Measurements from ENCODE around the gene ZNRD2.
"Not testable (repeated sequence)": the region's sequence is repeated elsewhere in the genome, so short reads cannot be mapped to it uniquely, and the experiment has no call there.

ZNRD2 gene, protein sequence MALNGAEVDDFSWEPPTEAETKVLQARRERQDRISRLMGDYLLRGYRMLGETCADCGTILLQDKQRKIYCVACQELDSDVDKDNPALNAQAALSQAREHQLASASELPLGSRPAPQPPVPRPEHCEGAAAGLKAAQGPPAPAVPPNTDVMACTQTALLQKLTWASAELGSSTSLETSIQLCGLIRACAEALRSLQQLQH

DNA sequence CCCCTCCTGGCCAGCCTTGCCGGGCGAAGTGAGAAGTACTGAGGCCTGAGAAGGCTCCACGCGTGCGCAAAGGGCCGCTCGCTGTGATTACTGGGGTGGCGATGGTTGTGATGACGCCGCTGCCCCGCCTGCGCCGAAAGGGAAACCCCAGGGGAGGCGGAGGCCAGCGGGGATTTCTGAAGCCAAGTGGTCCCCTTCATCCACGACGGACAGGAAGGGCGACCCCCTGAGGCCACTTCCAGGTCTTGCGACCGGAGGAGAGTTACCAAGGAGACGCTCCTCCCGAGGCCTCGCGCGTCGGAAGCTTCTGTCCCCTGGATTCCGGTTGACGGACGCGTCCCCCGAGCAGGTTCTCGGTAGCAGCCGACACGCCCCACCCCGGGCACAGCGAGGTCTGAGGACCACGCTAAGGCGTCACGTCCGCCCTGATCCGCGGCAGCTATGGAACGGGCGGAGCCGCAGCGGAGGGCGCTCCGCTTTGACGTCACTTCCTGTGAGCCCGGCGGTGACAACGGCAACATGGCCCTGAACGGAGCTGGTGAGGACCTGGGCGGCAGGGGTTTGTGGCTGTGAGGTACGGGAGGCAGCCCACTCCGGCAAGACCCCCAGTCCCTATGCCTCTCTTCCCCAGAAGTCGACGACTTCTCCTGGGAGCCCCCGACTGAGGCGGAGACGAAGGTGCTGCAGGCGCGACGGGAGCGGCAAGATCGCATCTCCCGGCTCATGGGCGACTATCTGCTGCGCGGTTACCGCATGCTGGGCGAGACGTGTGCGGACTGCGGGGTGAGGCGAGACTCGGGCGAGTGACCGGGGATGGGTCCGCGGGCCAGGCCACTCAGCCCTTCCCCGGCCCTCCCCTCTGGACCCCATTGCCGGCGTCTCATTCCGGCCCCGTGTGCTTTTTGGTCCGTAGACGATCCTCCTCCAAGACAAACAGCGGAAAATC, at the start of gene ZNRD2:
Gene ZNRD2 (plus strand): TSS at position 505 of the 946 bp plus-strand sequence. CDS start 15 bp downstream, at position 520.
- peak; percentile 98 for DNase-seq (ENCODE audit: low read depth)

DNA sequence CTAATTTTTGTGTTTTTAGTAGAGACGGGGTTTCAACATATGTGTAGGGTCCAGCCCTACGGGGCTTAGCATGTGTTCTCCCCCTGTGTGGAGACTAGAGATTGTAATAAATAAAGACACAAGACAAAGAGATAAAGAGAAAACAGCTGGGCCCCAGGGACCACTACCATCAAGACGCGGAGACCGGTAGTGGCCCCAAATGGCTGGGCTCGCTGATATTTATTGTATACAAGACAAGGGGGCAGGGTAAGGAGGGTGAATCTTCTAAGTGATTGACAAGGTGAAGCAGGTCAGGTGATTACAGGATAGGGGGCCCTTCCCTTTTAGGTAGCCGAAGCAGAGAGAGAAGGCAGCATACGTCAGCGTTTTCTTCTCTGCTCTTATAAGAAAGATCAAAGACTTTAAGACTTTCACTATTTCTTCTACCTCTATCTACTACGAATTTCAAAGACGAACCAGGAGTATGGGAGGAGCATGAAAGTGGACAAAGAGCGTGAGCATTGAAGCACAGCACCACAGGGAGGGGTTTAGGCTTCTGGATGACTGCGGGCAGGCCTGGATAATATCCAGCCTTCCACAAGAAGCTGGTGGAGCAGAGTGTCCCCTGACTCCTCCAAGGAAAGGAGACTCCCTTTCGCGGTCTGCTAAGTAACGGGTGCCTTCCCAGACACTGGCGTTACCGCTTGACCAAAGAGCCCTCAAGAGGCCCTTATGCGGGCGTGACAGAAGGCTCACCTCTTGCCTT, 48.3 kb upstream of the ZNRD2 start:
- DNase-seq (ENCODE audit: low read depth), result peak; percentile 92

DNA sequence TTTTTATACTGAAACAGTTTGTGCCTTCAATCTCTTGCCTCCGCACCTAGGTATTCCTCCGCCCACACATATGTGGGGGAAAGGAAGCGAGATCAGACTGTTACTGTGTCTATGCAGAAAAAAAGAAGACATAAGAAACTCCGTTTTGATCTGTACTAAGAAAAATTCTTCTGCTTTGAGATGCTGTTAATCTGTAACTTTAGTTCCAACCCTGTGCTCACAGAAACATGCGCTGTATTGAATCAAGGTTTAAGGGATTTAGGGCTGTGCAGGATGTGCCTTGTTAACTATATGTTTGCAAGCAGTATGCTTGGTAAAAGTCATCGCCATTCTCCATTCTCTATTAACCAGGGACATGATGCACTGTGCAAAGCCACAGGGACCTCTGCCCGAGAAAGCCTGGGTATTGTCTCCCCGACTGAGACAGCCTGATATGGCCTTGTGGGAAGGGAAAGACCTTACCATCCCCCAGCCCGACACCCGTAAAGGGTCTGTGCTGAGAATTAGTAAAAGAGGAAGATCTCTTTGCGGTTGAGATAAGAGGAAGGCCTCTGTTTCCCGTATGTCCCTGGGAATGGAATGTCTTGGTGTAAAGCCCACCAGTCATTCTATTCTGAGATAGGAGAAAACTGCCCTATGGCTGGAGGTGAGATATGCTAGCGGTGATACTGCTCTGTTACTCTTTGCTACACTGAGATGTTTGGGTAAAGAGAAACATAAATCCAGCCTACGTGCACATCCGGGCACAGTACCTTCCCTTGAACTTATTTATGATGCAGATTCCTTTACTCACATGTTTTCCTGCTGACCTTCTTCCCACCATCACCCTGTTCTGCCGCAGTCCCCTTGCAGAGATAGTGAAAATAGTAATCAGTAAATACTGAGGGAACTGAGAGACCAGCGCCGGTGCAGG, 47.3 kb upstream of the ZNRD2 start:
- DNase-seq (ENCODE audit: low read depth), result peak; percentile 95

DNA sequence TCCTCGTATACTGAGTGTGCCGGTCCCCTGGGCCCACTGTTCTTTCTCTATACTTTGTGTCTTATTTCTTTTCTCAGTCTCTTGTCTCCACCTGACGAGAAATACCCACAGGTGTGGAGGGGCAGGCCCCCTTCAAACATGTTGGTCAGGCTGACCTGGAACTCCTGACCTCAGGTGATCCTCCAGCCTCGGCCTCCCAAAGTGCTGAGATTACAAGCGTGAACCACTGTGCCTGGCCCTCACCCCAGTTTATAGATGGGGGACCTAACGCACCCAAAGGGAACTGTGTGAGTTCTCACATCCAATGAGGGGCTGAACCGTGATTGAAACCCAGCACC, 46.7 kb upstream of the ZNRD2 start:
- DNase-seq (ENCODE audit: low read depth), result not testable (repeated sequence)

DNA sequence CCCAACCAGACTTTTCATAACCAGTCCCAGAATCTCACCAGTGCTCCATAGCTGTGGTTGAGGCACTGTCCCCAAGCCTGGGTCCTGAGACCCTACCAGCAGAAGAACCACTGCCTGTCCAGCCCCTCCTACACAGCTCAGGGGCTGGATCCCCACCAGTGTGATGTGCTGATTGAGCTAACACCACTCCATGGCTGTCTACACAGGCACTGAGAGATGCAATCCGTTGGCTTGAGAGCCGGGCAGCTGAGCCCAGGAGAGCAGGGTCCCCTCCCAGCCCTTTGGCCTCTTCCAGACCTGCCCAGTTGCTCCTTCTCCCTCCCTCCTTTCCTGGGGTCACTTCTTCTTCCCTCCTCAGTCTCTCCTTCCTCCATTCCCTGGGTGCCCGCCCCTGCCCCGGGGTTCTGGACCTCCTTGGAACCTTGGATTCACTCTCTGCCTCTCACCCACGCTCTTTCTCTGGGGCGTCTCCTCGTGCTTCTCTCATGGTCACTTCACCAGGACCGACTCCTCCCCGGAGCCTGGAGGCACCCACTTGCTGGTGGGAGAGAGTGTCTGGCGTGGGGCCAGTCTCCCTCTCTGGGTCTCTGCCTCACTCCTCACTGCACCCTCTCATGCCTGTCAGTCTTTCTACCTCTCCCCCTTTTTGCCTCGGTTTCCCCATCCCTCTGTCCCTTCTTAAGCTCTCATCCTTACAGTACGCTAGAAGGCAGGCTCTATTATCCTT, 46.1 kb upstream of the ZNRD2 start:
- DNase-seq (ENCODE audit: low read depth), result peak; percentile 79

DNA sequence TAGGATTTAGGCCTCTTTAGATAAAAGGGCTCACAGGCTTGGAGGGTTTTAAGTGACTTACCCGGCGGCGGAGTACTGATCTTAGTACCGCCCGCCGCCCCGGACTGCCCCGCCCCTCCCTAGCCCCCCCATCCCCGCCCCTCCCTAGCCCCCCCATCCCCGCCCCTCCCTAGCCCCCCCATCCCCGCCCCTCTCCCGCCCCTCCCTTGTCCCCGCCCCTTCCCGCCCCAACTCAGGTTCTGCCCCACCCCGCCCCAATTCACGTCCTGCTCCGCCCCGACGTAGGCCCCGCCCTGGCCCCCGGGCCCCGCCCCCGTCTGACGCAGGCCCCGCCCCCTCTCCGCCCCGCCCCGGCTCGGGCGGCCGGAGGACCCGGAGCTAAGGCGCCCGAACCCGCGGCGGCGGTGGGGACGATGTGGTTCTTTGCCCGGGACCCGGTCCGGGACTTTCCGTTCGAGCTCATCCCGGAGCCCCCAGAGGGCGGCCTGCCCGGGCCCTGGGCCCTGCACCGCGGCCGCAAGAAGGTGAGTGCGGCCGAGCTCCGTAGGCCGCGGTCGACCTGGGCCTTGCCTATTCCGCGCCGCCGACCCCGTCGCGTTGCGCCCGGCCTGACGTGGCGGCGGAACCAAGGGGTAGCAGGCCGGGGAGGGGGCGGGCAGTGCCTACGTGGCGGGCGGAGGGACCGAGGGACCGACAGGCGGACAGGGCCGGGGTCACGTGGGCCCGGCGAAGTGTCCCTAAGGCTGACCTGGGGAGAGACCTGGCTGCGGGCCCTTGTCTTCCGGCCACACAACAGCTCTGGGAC, 45.3 kb upstream of the ZNRD2 start, which contains the start of gene SCYL1:
Gene SCYL1 (plus strand): TSS at position 343 of the 805 bp plus-strand sequence. CDS start 71 bp downstream, at position 414.
- no peak for DNase-seq (ENCODE audit: low read depth)

DNA sequence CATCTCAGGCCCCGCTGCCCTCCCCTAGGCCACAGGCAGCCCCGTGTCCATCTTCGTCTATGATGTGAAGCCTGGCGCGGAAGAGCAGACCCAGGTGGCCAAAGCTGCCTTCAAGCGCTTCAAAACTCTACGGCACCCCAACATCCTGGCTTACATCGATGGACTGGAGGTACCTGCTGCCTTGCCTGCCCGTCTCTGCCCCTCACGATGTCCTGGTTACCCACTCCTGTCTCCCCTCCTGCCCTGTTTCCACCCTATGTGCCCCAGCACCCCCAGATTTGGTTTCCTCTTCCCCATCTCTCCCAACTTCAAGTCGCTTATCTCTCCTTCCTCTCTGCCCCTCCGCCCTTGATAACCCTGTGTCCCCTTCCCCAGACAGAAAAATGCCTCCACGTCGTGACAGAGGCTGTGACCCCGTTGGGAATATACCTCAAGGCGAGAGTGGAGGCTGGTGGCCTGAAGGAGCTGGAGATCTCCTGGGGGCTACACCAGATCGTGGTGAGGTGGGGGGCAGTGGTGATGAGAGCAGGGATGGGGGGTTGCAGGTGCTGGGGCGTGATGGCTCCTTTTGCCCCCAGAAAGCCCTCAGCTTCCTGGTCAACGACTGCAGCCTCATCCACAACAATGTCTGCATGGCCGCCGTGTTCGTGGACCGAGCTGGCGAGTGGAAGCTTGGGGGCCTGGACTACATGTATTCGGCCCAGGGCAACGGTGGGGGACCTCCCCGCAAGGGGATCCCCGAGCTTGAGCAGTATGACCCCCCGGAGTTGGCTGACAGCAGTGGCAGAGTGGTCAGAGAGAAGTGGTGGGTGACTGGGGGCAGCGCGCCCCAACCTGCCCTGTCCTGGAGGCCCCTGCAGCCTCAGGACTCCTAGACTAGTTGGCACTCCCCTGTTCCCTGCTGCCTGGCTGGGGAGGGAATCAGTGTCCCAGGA, 44.5 kb upstream of the ZNRD2 start:
- DNase-seq (ENCODE audit: low read depth), result no peak

DNA sequence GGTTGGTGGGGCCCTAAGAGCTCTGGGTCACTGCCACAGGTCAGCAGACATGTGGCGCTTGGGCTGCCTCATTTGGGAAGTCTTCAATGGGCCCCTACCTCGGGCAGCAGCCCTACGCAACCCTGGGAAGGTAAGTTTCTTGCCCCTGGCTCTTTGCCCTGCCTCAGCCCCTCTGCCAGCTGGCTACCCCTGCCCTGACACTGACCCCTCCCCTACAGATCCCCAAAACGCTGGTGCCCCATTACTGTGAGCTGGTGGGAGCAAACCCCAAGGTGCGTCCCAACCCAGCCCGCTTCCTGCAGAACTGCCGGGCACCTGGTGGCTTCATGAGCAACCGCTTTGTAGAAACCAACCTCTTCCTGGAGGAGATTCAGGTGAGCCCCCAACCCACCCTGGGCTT, 43.5 kb upstream of the ZNRD2 start:
- no peak for DNase-seq (ENCODE audit: low read depth)

DNA sequence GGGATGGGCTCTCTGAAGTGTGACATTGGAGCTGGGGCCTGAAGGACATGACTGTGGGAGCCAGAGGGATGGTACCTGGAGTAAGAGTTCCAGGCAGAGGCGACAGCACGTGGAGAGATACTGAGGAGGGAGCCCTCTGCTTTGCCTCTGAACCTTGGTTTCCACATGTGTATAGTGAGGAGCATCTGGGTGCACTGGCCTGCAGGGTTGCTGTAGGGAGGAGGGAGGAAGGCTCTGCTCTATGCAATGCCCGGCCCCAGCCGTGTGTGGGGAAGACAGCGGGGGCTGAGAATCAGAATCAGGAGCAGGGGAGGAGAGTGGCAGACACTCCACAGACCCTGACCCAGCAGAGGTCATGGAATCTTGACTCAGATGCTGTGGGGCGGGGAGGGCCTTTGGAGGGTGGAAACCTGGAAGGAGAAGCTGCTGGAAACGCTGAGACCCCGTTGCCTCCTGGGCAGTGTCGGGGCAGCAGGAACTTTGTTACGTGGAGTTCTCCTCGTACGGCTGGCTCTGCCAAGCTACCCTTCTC, 41.4 kb upstream of the ZNRD2 start:
- DNase-seq (ENCODE audit: low read depth), result no peak

DNA sequence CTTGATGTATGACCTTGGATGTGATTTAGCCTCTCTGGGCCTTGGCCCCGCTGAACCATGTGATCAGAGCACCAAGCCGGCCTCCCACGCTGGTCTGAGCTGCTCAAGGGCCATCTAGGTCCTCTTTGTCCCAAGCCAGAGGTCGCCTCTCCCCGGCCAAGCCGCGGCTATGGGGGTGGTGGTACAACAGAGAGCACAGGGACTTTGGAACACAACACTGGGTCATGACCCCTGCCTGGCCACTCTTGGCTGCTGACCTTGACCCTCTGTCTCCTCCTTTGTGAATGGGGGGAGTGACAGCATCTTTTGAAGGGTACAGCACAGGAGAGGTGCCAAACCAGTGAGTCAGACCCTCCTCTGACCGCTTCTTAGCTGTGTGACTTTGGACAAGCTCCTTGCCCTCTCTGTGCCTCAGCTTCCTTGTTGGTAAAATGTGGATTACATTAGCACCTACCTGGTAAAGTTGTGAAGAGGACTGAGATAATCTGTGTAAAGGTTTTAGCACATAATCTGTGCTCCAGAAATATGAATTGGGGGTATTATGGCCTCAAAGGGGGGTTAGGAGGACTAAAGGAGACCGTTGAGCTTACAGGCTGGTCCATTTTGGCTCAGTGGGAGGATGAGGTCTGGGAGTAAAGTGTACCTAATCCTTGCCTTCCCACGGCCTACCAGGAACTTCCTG, 40.7 kb upstream of the ZNRD2 start:
- no peak for DNase-seq (ENCODE audit: low read depth)

DNA sequence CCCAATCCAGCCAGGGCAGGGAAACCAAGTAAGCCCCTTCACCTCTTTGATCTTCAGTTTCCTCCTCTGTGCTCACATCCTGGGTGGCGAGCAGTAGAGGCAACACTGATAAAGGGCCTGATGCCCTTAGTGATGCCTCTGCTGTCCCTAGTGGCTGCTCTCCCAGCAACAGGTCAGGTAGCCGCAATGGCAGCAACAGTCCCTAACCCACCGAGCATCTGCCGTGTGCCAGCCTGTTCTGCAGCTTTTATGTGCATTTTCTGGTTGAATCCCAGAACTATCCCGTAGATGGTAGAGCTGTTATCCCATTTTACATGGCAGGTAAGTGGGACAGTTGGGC, 40.1 kb upstream of the ZNRD2 start:
- DNase-seq (ENCODE audit: low read depth), result no peak

DNA sequence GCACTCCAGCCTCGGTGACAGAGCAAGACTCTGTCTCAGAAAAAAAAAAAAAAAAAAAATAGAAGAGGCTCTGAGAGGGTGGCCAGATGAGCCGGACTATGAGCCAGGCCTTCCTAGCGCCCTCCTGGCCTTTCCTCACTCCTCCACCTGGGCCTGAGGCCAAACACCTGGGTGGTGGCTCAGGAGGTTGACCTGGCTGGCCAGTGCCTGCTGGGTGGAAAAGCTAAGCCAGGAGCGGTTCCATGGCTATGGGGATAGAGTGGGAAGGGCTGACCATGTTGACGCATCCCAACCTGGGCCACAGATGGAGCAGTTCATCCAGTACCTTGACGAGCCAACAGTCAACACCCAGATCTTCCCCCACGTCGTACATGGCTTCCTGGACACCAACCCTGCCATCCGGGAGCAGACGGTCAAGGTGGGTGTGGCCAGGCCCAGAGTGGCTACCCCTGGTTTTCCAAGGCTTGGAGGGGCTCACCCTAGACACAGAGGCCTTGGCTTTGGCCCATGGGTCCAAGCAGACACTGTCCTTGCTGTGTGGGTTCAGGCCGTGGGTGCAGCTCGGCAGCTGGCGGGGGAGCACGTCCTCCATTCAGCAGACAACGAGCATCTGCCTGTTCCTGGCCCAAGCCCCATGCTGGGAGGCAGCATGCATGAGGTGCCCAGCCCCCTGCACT, 37.8 kb upstream of the ZNRD2 start:
- DNase-seq (ENCODE audit: low read depth), result no peak

DNA sequence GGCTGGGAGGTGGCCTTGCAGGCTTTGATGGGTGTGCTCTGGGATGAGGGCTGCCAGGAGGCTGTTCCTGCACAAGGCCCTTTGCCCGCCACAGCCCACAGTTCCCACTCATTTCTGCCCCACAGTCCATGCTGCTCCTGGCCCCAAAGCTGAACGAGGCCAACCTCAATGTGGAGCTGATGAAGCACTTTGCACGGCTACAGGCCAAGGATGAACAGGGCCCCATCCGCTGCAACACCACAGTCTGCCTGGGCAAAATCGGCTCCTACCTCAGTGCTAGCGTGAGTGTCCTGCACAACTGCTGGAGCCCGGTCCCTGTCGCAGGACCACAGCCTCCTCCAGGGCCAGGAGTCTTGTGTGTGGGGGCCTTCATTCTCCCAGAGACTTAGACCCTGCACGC, 35.2 kb upstream of the ZNRD2 start:
- no peak for DNase-seq (ENCODE audit: low read depth)

DNA sequence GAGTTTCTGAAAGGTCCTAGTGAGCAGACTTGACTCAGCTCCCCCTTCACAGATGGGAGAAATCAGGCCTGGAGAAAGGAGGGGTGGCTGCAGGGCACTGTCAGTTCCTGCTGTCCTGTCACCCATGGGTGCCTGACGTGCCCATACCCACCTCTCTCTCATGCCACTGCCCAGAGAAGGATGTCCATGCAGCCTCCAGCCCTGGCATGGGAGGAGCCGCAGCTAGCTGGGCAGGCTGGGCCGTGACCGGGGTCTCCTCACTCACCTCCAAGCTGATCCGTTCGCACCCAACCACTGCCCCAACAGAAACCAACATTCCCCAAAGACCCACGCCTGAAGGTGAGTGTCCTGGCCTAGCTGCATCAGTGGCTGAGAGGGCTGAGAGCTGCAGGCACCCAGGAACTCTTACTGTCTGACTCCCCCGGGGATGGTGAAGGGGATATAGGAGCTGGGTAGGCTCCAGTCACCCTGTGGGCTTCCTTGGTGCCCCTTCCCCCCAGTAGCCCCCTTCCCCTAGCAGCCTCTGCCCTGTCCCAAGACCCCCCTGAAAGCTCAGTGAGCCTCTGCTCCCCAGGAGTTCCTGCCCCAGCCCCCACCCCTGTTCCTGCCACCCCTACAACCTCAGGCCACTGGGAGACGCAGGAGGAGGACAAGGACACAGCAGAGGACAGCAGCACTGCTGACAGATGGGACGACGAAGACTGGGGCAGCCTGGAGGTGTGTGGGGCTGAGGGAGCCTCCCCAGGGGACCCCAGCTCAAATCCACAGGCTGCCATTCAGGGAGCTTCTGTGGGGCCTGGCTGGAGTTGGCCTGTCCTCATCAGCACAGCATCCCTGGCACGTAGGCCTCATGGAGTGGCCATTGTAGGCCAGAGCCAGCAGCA, 33.6 kb upstream of the ZNRD2 start:
- DNase-seq (ENCODE audit: low read depth), result no peak

DNA sequence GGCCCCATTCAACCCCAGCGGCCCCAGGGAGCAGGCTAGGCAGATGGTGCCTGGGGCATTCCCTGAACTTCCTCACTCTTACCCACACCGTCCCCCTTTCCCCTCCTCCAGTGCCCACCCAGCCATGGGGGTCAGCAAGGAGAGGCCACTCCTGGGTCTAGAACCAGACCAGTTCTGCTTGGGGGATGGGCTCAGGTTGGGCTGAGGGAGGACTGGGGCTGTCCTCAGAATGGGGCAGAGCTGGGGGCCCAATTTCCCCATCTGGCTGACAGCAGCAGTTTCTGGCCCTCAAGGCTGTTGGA, 33.0 kb upstream of the ZNRD2 start:
- no peak for DNase-seq (ENCODE audit: low read depth)

DNA sequence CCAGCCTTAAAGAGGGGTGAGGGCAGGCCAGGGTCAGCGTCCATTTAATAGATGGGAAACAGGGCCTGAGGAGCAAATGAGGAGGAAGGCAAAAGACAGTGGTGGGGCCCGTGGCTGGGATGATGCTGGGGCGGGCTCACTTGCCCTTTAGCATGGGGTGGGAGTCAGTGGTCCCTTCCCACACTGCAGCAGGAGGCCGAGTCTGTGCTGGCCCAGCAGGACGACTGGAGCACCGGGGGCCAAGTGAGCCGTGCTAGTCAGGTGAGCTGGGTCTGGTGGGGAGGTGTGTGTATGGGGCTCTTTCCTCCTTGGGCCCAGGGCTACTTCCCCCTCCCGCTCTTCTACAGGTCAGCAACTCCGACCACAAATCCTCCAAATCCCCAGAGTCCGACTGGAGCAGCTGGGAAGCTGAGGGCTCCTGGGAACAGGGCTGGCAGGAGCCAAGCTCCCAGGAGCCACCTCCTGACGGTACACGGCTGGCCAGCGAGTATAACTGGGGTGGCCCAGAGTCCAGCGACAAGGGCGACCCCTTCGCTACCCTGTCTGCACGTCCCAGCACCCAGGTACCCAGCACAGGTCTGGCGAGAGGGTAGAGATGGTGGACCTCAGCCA, 32.6 kb upstream of the ZNRD2 start:
- no peak for DNase-seq (ENCODE audit: low read depth)
